ENCODE measurements around the gene ACTRT2.

DNA sequence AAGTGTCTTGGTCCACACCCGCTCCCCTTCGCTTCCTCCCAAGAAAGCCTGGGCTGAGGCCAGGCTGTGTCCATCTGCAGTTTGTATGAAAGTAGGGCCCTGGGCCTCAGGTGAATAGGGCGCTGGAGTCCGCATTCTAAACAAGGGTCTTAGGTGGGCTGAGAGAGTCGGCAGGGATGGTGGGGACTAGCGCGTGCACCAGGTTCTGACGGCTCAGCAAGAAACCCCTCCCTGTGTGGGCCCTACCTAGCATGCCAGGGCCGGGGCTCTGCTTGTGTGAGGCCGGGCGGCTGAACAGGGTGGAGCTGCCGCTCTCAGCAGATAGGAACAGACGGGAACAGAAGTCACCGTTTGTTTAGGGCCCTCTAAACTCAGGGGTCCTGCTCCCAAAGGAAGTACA is 1.7 kb downstream of the ACTRT2 start:
- TF ChIP-seq EZH2 (IDR thresholded peaks at IDR 0.05) (no peak), POLR2AphosphoS5 (IDR thresholded peaks at IDR 0.05; ENCODE audit: borderline replicate concordance, low read depth, low read length) (no peak)
